ENCODE results near the gene RNF220. TPM values are rescaled to one million over a fixed set of nuclear protein-coding genes. Genes with fewer than 3 reads are reported as not detected.

RNF220 gene
- total RNA-seq, 4 donors from 2014 or later, result 54.2 to 94.0 (median 88.8) TPM

DNA sequence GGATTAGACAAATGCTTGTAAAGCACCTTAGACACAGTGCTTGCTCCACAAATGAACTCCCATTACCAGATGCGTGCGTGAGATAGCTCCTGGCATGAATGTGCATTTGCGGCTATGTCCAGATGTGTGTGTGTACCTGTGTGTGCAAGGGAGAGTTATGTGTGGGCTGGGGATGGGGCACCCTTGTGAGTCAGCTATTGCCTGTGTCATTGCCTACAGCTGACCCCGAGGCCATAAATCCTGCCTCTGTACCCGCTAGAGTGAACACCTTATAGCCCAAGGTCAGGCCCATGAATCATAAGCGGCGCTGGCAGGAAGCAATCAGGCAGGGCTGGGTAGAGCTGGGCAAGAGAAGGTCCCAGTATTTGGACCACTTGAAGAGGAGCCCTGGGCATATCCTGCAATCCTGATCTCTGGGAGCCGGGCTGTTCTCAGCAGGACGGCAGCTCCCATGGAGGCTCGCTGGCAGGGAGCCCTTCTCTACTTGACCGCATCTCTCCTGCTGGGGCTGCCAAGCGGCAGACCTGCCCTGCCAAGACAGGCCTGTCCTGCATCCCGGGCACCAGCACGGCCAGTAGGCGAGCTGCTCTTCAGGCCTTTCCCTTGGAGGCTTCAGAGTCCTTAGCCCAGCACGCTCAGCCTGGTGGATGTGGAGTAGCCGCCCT, 182.9 kb downstream of the RNF220 start:
- TF ChIP-seq, protein P1, sequence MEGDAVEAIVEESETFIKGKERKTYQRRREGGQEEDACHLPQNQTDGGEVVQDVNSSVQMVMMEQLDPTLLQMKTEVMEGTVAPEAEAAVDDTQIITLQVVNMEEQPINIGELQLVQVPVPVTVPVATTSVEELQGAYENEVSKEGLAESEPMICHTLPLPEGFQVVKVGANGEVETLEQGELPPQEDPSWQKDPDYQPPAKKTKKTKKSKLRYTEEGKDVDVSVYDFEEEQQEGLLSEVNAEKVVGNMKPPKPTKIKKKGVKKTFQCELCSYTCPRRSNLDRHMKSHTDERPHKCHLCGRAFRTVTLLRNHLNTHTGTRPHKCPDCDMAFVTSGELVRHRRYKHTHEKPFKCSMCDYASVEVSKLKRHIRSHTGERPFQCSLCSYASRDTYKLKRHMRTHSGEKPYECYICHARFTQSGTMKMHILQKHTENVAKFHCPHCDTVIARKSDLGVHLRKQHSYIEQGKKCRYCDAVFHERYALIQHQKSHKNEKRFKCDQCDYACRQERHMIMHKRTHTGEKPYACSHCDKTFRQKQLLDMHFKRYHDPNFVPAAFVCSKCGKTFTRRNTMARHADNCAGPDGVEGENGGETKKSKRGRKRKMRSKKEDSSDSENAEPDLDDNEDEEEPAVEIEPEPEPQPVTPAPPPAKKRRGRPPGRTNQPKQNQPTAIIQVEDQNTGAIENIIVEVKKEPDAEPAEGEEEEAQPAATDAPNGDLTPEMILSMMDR (IDR thresholded peaks at IDR 0.05), result no peak
- DNase-seq (ENCODE audit: low spot score) (no peak), ATAC-seq (ENCODE audit: low FRiP score) (no peak)

- TF ChIP-seq, protein P1 (IDR thresholded peaks at IDR 0.05), result no peak
- DNase-seq (ENCODE audit: low spot score) (no peak), ATAC-seq (ENCODE audit: low FRiP score) (no peak)
Observed at GRCh38 chr1:44588551-44589210, 183.6 kb downstream of the RNF220 start.

DNA sequence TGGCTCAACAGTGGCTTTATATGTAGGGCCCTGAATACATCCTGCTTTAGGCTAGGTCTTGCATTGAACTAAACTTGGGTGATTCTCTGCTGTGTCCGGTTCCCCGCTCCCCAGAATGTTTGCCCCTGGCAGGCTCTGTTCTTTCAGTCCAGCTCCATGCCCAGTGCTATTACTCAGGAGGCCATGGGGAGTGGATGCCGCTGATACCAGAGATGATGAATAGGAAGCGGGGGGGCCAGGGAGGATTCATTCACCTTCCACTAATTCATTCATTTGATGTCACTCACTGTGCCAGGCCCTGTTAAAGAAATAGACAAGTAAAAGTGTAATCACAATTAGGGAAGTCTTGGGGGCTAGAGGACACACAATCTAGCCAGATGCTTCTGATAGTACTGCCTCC, 185.4 kb downstream of the RNF220 start:
- DNase-seq (ENCODE audit: low spot score) (no peak), ATAC-seq (ENCODE audit: low FRiP score) (no peak)
- TF ChIP-seq, protein P1 (IDR thresholded peaks at IDR 0.05), result no peak

GRCh38 chr1:44591381-44591780, 186.3 kb downstream of the RNF220 start:
- TF ChIP-seq, protein P1 (IDR thresholded peaks at IDR 0.05), result no peak
- DNase-seq (ENCODE audit: low spot score) (no peak), ATAC-seq (ENCODE audit: low FRiP score) (no peak)

DNA sequence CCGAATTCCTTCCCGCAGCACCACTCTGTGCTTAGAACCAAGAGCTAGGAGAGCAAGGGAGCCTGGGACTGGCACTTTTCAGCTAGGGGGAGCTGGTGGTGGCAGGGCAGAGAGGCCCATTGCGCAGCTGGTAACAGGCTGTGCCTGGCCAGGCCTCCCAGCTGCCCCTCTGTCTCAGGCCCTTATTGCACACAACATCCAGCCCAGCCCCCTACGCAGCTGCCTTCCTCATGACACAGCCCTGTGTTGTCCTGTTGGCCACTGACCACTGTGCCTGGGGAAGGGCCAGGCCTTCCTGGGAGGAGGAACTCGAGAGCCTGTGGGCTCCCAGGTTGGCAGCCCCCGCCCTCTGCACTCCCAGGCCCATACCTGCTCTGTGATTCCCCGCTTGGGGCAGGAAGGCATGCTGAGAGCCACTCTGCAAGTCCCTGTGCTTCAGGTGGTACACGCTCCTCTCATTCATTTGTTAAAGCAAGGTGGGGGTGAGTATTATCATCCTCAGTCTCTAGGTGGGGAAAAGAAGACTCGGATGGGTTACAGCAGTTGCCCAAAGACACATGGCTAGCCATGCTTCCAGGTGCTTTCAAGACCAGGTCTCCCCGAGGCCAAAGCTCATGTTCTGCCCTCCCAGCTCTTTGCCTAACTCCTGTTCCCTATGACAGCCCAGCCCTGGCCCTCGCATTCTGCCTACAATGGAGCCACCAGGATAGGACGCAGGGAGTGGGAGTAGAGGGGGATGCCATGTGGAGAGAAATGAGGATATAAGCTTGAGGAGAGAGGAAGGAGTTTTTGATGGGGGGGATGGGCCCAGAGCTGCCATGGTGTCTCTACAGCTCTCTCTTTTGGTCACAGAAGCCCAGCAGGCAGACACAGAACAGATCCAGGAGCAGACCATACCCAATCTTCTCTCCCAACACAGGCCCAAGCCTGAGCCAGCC, 187.4 kb downstream of the RNF220 start:
- ATAC-seq (ENCODE audit: low FRiP score), result no peak
- DNase-seq (ENCODE audit: low spot score), result no peak
- TF ChIP-seq, protein P1 (IDR thresholded peaks at IDR 0.05), result no peak

DNA sequence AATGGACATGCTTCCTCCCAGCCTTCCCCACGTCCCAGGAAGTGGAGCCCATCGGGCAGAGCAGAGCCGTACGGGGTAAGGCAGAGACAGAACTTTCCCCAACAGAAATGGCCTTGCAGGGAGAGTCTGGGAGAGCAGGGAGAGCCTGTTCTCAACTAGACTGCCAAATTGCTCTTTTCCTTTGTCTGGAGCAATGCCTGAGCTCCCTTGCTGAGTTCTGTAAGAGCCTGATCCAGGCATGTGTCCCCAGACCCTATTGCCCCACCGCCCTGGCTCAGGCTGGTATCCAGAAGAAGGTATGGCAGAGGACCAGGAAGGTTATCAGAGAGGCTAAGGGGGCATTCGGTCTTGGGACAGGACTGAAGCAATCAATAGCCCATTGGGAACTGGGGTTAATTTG, 189.3 kb downstream of the RNF220 start:
- ATAC-seq (ENCODE audit: low FRiP score), result no peak
- DNase-seq (ENCODE audit: low spot score), result no peak
- TF ChIP-seq, protein P1 (IDR thresholded peaks at IDR 0.05), result no peak

All from omental fat pad (tissue), 4 donors.